ENCODE results near the gene MX2.

MX2 gene

DNA sequence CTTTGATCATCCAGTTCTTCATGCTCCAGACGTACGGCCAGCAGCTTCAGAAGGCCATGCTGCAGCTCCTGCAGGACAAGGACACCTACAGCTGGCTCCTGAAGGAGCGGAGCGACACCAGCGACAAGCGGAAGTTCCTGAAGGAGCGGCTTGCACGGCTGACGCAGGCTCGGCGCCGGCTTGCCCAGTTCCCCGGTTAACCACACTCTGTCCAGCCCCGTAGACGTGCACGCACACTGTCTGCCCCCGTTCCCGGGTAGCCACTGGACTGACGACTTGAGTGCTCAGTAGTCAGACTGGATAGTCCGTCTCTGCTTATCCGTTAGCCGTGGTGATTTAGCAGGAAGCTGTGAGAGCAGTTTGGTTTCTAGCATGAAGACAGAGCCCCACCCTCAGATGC lies 96.7 kb downstream of the MX2 start:
- TF ChIP-seq, protein P1, sequence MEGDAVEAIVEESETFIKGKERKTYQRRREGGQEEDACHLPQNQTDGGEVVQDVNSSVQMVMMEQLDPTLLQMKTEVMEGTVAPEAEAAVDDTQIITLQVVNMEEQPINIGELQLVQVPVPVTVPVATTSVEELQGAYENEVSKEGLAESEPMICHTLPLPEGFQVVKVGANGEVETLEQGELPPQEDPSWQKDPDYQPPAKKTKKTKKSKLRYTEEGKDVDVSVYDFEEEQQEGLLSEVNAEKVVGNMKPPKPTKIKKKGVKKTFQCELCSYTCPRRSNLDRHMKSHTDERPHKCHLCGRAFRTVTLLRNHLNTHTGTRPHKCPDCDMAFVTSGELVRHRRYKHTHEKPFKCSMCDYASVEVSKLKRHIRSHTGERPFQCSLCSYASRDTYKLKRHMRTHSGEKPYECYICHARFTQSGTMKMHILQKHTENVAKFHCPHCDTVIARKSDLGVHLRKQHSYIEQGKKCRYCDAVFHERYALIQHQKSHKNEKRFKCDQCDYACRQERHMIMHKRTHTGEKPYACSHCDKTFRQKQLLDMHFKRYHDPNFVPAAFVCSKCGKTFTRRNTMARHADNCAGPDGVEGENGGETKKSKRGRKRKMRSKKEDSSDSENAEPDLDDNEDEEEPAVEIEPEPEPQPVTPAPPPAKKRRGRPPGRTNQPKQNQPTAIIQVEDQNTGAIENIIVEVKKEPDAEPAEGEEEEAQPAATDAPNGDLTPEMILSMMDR (IDR thresholded peaks at IDR 0.05; ENCODE audit: low read length, missing control alignments), result no peak
- no peak for DNase-seq (ENCODE audit: low read depth)

More for the DNA sequence above, 96.7 kb downstream of the MX2 start:
- H3K4me3 ChIP-seq (replicated peaks; ENCODE audit: low read depth, low read length), result no peak overlapping the region

All from fibroblast of pulmonary artery (primary cell).